GM12872 (cell line): Measurements from ENCODE around the gene POU2F1.

Experiments
- TF ChIP-seq, protein P1 (sequence below): IDR thresholded peaks from 3 replicates; pipeline ENCODE4 v1.5.1; 2011; ENCODE audit warnings: low read depth, mild to moderate bottlenecking, low read length, moderate library complexity; ENCODE audit not compliant: insufficient read depth

Gene POU2F1

DNA sequence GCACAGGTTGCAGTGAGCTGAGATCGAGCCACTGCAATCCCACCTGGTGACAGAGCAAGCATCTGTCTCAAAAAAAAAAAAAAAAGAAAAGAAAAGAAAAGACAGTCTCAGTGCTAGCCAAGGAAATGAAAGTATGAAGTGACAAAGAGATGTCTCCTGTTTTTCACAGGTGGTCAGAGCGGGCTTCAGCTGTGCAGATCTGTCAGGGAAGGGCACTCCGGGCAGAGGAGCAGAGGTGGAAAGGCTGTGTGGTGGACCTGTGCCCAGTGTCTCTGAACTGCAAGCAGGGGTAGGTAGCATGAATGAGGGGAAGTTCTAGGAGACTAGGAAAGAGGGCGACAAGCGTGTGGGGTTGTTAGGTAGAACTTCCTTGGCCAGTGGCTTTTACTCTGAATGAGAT, 230.2 kb downstream of the POU2F1 start:
- TF ChIP-seq, protein P1, sequence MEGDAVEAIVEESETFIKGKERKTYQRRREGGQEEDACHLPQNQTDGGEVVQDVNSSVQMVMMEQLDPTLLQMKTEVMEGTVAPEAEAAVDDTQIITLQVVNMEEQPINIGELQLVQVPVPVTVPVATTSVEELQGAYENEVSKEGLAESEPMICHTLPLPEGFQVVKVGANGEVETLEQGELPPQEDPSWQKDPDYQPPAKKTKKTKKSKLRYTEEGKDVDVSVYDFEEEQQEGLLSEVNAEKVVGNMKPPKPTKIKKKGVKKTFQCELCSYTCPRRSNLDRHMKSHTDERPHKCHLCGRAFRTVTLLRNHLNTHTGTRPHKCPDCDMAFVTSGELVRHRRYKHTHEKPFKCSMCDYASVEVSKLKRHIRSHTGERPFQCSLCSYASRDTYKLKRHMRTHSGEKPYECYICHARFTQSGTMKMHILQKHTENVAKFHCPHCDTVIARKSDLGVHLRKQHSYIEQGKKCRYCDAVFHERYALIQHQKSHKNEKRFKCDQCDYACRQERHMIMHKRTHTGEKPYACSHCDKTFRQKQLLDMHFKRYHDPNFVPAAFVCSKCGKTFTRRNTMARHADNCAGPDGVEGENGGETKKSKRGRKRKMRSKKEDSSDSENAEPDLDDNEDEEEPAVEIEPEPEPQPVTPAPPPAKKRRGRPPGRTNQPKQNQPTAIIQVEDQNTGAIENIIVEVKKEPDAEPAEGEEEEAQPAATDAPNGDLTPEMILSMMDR = no peak

DNA sequence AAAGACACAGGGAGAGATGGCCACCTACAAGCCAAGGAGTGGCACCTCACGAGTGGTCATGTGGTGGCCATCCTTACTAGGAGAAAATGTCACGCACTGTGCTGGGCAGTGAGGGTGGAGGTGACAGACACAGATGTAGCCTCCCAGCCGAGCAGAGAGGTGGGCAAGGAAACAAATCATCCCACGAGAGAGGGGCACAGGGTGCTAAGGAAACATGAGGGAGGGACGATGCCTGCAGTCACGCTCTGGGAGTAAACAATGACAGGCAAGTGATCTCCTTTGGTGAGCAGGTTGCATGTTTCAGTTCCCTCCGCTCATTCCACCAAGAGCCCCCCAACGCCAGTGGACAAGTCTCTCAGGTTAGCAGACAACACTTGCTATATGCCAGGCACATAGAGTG, 231.8 kb downstream of the POU2F1 start:
- TF ChIP-seq, protein P1 = no peak

DNA sequence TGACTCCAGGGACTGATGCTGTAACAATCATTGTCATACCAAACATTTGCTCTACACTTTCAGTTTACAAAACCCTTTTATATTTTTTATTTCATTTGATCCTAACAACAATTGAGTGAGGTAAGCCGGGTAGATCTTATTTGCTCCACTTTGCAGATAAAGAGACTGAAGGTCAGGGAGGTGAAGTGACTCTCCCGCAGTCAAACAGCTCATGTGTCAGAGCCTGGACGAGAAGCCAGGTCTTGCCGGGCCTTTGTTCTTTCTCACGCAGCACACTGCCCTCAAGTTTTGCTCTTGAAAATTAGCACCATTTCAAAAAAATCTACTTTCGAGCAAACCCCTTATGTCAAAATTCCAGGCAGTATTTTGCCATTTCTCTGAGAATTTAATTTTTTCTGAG, 232.4 kb downstream of the POU2F1 start:
- TF ChIP-seq, protein P1 = no peak

DNA sequence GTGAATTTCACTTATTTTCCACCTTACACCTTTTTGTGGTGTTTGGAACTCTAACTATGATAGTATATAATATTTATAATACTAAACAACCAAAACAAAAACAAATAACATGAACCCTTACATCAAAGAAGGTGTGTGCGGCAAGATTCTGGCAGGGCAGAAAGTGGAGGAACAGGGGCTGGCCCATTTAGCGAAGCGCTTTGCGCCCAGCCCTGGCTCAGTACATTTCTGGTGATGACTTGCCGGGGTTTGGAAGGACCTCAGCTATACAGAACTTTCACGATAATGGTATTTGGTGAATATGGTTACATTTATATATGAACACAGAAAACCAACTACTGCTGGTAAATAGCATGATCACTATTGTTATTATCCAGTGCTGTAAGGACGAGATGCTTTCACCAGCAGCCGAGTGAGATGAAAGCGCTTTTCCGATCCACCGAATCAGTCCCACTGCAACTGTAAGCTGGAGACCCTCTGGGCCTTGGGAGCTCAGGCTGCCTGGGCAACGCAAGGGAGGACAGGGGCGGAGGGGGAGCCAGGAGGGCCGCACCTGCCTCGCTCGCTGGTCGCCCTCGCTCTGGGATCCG, 233.7 kb downstream of the POU2F1 start:
- TF ChIP-seq, protein P1 = no peak

DNA sequence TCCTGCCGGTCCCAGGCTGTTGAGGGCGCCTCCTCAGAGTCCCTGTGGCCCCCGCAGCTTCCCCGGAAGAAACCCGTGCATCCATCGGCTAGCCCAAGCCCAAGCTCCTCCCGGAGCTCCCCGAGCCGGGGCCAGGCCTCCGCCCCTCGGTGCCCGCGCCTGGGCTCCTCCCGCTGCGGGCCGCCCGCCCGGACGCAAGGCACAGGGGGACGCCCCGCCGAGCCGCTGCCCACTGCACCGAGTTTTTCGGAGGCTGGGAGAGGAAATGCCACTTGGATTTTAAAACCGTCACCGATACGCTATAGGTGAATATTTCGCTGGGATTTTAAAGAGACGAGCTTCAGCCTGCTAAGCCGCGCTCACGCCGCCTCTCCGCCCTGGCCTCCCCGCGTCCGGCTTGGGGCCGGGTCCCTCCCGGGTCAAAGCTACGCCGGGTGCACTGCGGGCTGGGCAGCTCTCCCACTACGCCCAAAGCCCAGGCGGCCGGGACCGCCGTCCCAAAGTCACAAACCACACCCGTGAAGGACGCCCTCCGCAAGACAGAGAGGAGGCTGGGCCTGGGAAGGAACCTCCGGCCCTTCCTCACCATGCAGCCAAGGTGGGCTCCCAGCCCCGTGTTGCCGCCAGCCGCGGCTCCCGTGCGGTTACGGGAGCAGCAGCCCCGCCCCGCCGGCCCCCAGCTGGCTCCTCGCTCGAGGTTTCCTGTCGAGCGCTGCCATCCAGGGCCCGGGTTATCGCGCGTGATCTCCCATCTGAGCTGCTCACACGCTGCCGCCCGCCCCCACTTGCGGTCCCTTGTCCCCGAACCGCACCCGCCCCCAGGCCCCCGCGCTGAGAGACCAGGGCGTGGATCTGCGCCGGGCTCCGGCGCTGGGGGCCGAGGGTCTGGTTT, 234.5 kb downstream of the POU2F1 start:
- TF ChIP-seq, protein P1 = no peak

DNA sequence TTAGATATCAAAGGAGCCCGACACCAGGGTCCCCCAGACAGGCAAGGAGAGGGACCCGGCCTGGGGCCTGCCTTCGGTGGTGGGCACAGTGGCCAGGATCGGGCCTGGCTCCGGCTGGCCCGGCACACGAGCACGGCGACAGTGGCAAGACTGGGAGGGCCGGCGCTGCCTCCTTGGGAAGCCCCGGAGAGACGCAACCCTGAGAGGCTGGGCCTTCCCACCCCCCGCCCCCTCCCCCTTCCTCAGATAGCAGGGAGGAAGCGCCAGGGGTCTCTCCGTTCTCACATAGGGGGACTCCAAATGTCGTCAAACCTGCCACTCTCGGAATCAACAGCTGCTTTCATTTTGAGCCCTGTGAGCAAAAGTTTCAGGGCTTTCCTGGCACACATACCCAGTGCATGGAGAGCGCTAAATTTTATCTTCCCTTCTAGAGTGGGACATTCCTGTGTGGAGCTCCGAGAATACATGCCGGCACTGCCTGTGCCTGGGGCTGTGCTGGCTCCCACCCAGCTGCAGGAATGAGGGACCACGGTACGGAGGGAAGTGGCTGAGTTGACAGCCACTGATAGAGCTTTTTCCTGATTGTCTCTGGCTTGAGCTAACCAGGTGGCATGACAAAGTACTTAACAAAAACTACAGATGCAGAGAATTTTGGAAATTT, 235.2 kb downstream of the POU2F1 start:
- TF ChIP-seq, protein P1 = no peak

DNA sequence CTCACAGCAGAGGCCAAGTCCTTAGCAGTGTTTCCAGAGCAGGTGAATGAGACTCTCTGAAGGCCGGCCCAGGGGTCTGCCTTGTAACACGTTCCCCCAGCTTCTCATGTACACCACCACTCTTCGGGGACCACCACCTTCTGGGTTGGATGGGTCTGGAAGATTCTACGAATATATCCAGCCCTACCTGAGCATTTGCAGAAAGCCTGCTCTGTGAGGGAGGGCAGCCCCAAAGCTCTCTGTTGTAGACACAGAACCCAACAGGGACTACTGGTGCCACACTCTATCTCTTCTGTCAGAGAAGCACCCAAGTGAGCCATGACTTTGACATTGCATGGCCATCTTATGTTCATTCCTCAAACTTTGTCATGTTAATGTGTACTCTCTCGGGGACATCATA, 235.8 kb downstream of the POU2F1 start:
- TF ChIP-seq, protein P1 = no peak
